DMS 273 (cell line): ENCODE data around the gene TOLLIP.
"Not testable (repeated sequence)": the region's sequence is repeated elsewhere in the genome, so short reads cannot be mapped to it uniquely, and the experiment has no call there.

Source experiments
- DNase-seq: peaks from one replicate; lab custom pipeline; 2025; ENCODE audit not compliant: unreplicated experiment; lab: John Stamatoyannopoulos, UW

TOLLIP gene

GRCh38 chr11:1344056-1344635, 34.7 kb upstream of the TOLLIP start:
- DNase-seq: no peak

DNA sequence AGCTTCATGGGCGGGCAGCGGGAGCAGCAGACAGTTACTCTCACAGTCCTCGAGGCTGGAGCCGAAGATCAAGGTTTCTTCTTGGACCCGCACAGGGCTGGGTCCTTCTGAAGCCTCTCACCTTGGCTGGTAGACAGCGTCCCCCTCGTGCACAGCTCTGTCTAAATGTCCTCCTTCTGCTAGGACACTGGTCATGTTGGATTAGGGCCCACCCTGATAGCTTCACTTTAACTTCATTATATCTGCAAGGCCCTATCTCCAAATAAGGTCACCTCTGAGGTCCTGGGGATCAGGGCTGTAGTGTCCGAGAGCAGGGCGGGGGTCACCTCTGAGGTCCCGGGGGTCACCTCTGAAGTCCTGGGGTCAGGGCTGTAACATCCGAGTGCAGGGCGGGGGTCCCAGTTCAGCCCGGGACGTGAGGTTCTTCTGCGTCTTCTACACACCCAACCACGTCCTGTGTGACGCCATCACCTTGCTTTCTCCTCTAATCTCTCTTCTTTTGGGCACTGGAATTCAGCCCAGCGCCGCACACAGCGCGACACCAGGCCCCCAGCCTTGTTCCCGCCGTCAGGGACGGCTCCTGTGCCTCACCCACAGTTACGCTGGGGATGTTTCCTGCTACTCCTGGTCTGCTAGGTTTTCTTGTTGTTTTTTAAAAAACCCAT, 34.1 kb upstream of the TOLLIP start:
- DNase-seq: no peak

DNA sequence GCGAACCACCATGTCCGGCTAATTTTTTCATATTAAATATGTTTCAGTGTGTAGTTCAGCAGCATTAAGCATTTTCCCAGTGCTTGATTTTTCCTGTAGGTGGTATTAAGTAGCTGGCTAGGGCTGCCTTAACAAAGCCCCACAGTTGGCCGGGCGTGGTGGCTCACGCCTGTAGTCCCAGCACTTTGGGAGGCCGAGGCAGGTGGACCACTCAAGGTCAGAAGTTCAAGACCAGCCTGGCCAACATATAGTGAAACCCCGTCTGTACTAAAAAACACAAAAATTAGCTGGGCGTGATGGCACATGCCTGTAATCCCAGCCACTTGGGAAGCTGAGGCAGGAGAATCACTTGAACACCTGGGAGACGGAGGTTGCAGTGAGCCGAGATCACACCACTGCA, 33.5 kb upstream of the TOLLIP start:
- no peak for DNase-seq

- peak; percentile 25 for DNase-seq
Observed at GRCh38 chr11:1341928-1342524, 32.6 kb upstream of the TOLLIP start.

- DNase-seq: not testable (repeated sequence)
Observed at GRCh38 chr11:1341226-1341625, 31.8 kb upstream of the TOLLIP start.

GRCh38 chr11:1340111-1340510, 30.7 kb upstream of the TOLLIP start:
- DNase-seq: no peak

DNA sequence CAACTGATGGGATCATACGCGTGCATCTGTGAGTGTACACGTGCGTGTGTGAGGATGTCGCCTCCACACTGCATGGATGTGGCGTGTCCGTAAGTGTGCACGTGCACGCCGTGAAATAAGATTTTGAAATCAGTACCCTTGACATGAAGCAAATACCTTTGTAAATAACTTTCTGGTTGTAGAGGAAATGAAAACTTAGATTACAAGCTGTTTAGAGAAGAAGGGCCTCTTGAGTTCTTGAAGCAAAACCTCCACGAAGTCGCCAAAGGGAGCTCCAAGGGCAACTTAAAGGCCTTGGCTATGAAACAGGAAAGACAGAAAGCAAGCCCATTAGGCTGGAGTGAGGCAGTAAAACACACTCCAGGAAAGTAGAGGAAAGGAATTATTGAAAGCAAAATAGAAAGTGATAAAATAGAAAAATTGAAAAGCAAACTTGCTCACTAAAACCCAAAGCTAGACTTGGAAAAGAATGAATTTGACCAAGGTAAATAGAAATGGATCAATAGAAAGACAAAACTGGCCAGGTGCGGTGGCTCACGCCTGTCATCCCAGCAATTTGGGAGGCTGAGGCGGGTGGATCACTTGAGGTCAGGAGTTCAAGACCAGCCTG, 29.7 kb upstream of the TOLLIP start:
- DNase-seq: no peak

- no peak for DNase-seq
Observed at GRCh38 chr11:1338201-1339065, 29.0 kb upstream of the TOLLIP start.

DNA sequence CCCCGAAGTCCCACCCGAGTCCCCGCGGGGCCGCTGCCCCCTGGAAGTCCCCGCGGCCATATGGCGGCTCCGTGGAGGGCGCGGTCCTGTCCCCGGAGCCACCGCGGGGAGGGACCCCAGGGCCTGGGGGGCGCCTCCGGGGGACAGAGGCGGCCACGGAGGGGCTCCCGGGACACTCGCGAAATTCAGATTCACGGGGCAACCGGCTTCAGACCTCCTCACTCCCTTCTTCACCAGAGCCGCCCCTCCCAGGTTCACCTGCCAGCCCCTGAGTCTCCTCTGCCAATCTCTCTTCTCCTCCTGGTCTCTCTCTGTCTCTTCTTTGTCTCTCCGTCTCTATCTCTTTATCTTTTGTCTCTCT, 28.2 kb upstream of the TOLLIP start:
- no peak for DNase-seq

GRCh38 chr11:1336836-1337646, 27.6 kb upstream of the TOLLIP start:
- peak; percentile 52 for DNase-seq

GRCh38 chr11:1335811-1336761, 26.7 kb upstream of the TOLLIP start:
- DNase-seq: peak; percentile 51

DNA sequence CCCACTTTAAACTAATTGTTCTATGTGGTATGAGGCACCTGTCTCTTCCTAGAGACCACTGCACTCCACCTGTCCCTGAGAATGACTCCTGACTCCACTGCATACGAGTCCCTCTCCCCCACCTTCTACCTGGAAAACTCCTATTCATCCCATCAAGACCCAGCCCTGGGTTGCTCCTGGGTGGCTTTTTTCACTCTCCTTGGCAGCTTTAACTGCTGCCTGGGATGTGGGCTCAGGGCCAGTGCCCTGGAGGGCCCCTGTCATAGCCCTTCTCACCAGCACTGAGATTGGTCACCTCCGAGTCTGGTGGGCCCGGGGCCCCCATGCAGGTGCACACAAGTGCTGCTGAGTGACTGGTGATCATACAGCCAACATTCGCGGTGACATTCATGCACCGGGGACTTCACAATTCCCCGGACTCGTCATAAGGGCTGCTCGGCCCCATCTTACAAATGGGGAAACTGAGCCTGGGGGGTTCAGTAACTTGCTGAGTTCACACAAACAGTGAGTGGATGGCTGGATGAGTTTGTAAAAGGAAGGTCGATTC, 25.9 kb upstream of the TOLLIP start:
- DNase-seq: no peak

DNA sequence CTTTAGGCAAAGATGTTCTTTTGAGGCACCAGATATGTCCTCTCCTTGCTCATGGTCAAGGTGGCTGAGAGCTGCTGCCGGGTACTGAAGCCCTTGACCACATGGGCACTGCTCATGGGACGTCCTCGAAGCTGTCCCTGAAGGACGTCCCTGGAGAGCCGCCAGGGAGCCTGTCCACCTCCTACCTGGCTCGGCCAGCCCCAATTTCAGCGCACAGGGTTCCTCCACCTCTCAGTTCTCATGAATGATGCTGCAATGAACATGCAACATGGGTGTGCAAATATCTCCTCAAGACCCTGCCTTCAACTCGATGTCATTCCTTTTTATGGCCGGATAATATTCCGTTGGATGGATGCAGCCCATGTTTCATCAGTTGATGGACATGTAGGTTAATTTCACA, 24.4 kb upstream of the TOLLIP start:
- DNase-seq: no peak

DNA sequence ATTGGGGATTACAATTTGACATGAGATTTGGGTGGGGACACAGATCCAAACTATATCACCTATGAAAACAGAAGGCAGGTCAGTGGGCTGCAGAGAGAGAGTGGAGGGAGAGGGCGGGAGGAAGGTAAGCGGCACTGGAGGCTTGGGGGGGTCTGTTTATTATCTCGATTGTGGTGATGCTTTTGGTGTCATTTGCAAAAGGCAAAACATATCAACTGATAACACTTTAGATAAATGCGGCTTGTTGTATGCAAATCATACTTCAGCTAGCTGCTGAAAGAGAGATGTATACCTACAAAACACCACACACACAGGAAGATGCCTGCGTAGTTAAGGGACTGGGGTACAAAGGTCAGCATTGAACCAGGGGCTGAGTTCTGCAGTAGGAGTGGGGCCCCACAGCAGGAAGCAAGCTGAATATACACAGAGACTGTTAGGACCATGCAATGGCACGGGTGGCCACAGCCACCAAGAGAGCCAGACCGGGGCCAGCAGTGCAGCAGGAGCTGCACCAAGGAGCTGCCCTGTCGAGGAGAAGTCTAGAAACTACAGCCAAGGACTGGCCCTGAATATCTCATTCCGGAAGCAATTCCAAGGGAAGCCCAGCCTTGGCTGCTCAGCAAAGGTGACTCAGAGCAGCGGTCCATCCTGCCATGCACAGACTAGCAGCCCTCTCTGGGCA, 23.8 kb upstream of the TOLLIP start:
- no peak for DNase-seq

- DNase-seq: no peak
Observed at GRCh38 chr11:1330473-1330872, 21.0 kb upstream of the TOLLIP start.

DNA sequence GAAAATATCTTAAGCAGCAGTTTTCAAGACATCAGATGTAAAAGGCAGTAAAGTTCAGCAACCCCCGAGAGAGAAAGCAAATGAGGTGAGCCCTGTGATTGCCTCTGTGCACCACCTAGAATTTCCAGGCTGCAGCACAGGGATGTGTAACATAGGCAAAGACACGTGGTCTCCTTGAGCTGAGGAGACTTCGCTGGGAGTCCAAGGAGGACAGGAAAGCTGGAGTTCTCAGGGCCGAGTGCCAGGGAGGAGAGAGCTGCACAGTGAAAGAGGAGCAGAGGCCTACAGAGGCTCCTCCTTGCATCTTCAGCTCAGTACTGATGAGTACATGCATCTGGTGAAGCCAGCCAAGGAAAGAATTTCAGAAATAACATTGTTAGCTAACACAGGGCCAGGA, 17.6 kb upstream of the TOLLIP start:
- no peak for DNase-seq

GRCh38 chr11:1326435-1327063, 17.1 kb upstream of the TOLLIP start:
- DNase-seq: no peak

DNA sequence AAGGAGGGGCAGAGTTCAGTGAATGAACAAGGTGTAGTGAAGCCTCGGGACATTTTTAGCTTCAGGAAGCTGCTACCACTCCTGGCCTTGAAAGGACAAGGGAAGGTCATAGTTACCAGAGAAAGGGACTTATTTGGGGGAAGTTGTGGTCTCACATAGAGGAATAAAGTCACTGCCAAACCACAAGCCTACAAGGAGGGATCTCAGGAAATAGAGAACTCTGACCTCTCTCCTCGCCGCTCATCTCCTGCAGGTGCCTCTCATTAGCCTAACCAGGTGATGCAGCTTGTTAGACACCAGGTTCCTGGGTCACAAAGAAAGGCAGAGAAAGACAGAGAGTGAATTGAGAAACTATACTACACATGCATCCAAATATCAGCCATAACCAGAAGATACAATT, 14.3 kb upstream of the TOLLIP start:
- no peak for DNase-seq
